Activated naive CD8-positive, alpha-beta T cell treated with anti-CD3 and anti-CD28 coated beads, Interleukin-2, amount 10 ng/mL, durations not matched to agents 7 days and 5 days (primary cell): Measurements from ENCODE around the gene ALPK3. TPM values are rescaled to one million over a fixed set of nuclear protein-coding genes. Genes with fewer than 3 reads are reported as not detected.

Experiments used
- ATAC-seq: fragments of 150-1000 bp; cut with Tn5 transposase; one replicate; pipeline ENCODE4 v1.10.0; 2021; ENCODE audit warnings: low read depth, moderate library complexity
- POLR2A ChIA-PET: fragments of 350-600 bp; sonication (Branson Sonifier 250); formaldehyde crosslinking; loops from one replicate; lab custom pipeline; 2021; ENCODE audit warnings: antibody characterized with exemption; lab: Charles Lee
- DNase-seq: peaks from one replicate; pipeline ENCODE4 v3.0.0; 2021
- H3K27ac Mint-ChIP-seq: one replicate; pipeline ENCODE4 v1.8.0; 2022; ENCODE audit warnings: mild to moderate bottlenecking, mixed read lengths
- H3K27me3 Mint-ChIP-seq: one replicate; pipeline ENCODE4 v1.8.0; 2022; ENCODE audit warnings: mild to moderate bottlenecking, moderate library complexity, mixed read lengths
- H3K36me3 Mint-ChIP-seq: one replicate; pipeline ENCODE4 v1.8.0; 2021; ENCODE audit warnings: mild to moderate bottlenecking, mixed read lengths
- H3K4me1 Mint-ChIP-seq: one replicate; pipeline ENCODE4 v1.8.0; 2021; ENCODE audit warnings: mixed read lengths
- H3K4me3 Mint-ChIP-seq: one replicate; pipeline ENCODE4 v1.8.0; 2022; ENCODE audit warnings: mild to moderate bottlenecking, moderate library complexity, mixed read lengths
- H3K9me3 Mint-ChIP-seq: one replicate; pipeline ENCODE4 v1.8.0; 2021; ENCODE audit warnings: mixed read lengths
- total RNA-seq, 2 experiments: library from RNA; stranded (reverse); gene quantifications; one replicate each; pipeline ENCODE4 v1.2.3, GENCODE V29; 2021

Gene ALPK3
- total RNA-seq, 2 experiments from 2014 or later, result 0.17 to 0.28 TPM

DNA sequence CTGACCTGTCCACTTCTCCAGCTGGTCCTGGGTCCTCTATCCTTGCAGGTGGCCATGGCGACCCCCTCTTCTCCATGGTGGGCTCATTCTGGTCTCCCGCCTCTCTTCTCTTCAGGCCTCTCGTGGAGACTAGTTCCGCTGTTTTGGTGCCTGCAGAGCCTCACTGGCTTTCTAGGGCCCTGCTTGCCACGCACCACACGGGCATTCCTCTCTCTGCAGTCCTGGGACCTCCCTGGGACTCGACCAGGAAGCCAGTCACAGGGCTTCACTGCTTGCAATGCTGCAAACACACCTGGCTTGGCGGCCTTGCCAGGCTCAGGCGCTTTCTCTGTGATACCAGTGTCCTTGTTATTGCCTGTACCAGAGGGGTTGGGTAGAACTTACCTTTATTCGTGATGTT, 76.5 kb downstream of the ALPK3 start:
- Mint-ChIP-seq H3K4me1 (no peaks in the 10 kb centered on the region), H3K9me3 (no peaks in the 10 kb centered on the region), H3K36me3 (no peaks in the 10 kb centered on the region), H3K27ac (no peak overlapping the region), H3K27me3 (peaks cover 13% of the 10 kb centered on the region), H3K4me3 (no peak overlapping the region)
- ATAC-seq (no peak), DNase-seq (no peak)
- POLR2A ChIA-PET, result no interaction called here

GRCh38 chr15:84894736-84895425, 77.7 kb downstream of the ALPK3 start:
- H3K4me3 Mint-ChIP-seq, result no peak overlapping the region
- H3K27me3 Mint-ChIP-seq, result peaks cover 20% of the 10 kb centered on the region
- no peaks in the 10 kb centered on the region for H3K4me1 Mint-ChIP-seq
- no peaks in the 10 kb centered on the region for H3K36me3 Mint-ChIP-seq
- H3K9me3 Mint-ChIP-seq, result no peaks in the 10 kb centered on the region
- H3K27ac Mint-ChIP-seq, result no peak overlapping the region
- no peak for ATAC-seq
- POLR2A ChIA-PET, result interaction anchor here (0.7 kb wide), 1 partner anchor 797 kb away, joined by 5 read pairs; no protein-coding TSS in a partner anchor
- no peak for DNase-seq

DNA sequence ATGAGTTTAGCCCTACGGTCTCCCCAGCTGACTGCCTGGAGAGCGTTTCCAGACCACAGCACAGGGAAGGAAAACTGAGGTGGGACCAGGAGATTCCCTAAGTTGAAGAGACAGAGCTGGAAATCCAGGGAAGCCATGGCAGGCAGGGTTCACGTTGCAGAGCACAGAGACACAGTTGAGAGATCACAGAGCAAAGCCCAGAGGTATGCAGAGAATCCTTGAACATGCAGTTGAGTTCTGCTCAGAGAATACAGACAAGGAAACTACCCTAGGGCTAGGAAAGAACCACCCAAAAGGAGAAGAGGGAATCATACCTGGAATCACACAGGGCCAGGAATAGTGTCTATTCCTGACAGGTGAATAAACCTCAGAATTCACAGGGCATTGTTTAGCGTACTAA, 81.6 kb downstream of the ALPK3 start:
- ATAC-seq (no peak), DNase-seq (no peak)
- Mint-ChIP-seq H3K36me3 (no peaks in the 10 kb centered on the region), H3K27ac (no peak overlapping the region), H3K27me3 (peaks cover 24% of the 10 kb centered on the region), H3K4me1 (no peaks in the 10 kb centered on the region), H3K9me3 (no peaks in the 10 kb centered on the region), H3K4me3 (no peak overlapping the region)
- POLR2A ChIA-PET, result no interaction called here

DNA sequence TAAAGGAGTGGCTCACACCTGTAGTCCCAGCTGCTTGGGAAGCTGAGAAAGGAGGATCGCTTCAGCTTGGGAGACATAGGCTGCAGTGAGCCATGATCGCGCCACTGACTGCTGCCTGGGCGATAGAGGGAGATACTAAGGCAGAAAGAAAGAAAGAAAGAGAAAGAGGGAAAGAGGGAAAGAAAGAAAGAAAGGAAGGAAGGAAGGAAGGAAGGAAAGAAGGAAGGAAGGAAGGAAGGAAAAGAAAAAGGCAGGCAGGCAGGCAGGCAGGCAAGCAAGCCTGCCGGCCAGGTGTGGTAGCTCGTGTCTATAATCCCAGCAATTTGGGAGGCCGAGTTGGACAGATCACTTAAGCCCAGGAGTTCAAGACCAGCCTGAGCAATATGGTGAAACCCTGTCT, 82.6 kb downstream of the ALPK3 start:
- Mint-ChIP-seq H3K4me3 (no peak overlapping the region), H3K27ac (no peak overlapping the region), H3K27me3 (peaks cover 24% of the 10 kb centered on the region), H3K9me3 (no peaks in the 10 kb centered on the region), H3K36me3 (no peaks in the 10 kb centered on the region), H3K4me1 (no peaks in the 10 kb centered on the region)
- ATAC-seq (no peak), DNase-seq (no peak)
- POLR2A ChIA-PET, result no interaction called here

DNA sequence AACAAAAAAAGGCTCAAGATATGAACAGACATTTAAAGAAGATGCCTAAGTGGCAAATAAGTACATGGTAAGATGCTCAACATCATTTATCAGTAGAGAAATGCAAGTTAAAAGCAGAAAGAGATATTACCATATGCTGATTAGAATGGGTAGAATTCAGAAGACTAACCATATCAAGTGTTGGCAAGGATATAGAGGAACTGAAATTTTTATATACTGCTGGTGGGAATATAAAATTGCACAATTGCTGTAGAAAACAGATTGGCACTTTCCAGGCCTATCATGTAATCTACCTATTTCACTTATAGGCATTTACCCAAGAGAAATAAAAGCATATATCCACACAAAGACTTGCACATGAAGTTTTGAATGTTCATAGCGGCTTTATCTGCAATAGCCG, 84.4 kb downstream of the ALPK3 start:
- Mint-ChIP-seq H3K9me3 (no peaks in the 10 kb centered on the region), H3K4me3 (no peak overlapping the region), H3K36me3 (no peaks in the 10 kb centered on the region), H3K4me1 (no peaks in the 10 kb centered on the region), H3K27me3 (peaks cover 21% of the 10 kb centered on the region), H3K27ac (no peak overlapping the region)
- POLR2A ChIA-PET, result no interaction called here
- DNase-seq, result no peak
- no peak for ATAC-seq

- POLR2A ChIA-PET, result no interaction called here
- H3K4me3 Mint-ChIP-seq, result no peak overlapping the region
- H3K36me3 Mint-ChIP-seq, result no peaks in the 10 kb centered on the region
- H3K9me3 Mint-ChIP-seq, result no peaks in the 10 kb centered on the region
- ATAC-seq (no peak), DNase-seq (no peak)
- peaks cover 12% of the 10 kb centered on the region for H3K27me3 Mint-ChIP-seq
- no peaks in the 10 kb centered on the region for H3K4me1 Mint-ChIP-seq
- no peak overlapping the region for H3K27ac Mint-ChIP-seq
Observed at GRCh38 chr15:84903751-84904150, 86.6 kb downstream of the ALPK3 start.

- POLR2A ChIA-PET, result no interaction called here
- Mint-ChIP-seq H3K4me1 (no peaks in the 10 kb centered on the region), H3K36me3 (no peaks in the 10 kb centered on the region), H3K27ac (no peak overlapping the region), H3K27me3 (peaks cover 10% of the 10 kb centered on the region), H3K4me3 (no peak overlapping the region), H3K9me3 (no peaks in the 10 kb centered on the region)
- DNase-seq (no peak), ATAC-seq (no peak)
Observed at GRCh38 chr15:84904419-84904818, 87.3 kb downstream of the ALPK3 start.

DNA sequence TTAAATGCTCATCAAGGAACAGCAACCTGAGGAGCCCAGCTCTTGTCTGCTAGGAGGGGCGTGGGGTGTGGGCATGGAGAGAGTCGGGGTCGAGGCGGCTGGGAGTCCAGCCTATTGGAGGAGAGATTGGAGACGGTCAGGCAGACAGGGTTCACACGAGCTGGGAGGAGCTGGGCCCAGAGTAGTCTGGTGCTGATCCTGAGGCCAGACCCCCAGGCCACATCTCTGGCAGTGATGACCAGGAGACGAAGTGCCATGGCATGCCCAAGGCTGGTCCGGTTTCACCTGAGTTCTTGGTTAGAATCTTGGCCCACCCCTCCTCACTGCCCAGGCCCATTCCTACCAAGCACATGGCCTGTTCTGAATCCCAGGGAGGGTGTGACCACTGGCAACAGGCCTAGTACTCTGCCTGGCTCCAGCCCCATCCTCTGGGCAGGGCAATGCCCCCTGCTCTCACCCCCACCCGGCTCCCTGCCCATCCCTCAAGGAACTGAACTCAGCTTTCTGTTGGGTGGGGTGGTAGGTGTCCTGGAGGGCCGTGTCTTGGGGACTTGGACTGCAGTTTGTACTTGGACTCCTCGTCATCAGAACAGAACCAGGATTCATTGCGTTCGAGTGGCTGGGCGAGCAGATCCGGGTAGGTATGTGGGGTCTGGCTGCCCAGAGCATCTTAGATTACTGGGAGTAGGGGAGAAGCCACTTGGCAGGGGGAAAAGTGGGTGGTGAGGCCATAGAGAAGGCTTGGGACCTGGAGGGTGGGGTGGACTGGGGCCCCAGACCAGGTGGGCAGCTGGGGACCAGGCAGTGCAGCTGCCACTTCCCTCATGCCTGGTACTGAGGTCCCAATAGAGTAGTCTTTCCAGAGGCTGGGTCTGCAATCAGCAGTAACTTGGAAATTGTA, 88.1 kb downstream of the ALPK3 start:
- POLR2A ChIA-PET, result no interaction called here
- Mint-ChIP-seq H3K4me3 (no peak overlapping the region), H3K27me3 (peaks cover 2% of the 10 kb centered on the region), H3K9me3 (no peaks in the 10 kb centered on the region), H3K27ac (no peak overlapping the region), H3K4me1 (no peaks in the 10 kb centered on the region), H3K36me3 (no peaks in the 10 kb centered on the region)
- no peak for ATAC-seq
- DNase-seq, result no peak

- DNase-seq (no peak), ATAC-seq (no peak)
- POLR2A ChIA-PET, result no interaction called here
- no peak overlapping the region for H3K27ac Mint-ChIP-seq
- no peaks in the 10 kb centered on the region for H3K27me3 Mint-ChIP-seq
- H3K36me3 Mint-ChIP-seq, result no peaks in the 10 kb centered on the region
- H3K4me3 Mint-ChIP-seq, result no peak overlapping the region
- no peaks in the 10 kb centered on the region for H3K9me3 Mint-ChIP-seq
- peaks cover 9% of the 10 kb centered on the region for H3K4me1 Mint-ChIP-seq
Observed at GRCh38 chr15:84907731-84908130, 90.6 kb downstream of the ALPK3 start.

DNA sequence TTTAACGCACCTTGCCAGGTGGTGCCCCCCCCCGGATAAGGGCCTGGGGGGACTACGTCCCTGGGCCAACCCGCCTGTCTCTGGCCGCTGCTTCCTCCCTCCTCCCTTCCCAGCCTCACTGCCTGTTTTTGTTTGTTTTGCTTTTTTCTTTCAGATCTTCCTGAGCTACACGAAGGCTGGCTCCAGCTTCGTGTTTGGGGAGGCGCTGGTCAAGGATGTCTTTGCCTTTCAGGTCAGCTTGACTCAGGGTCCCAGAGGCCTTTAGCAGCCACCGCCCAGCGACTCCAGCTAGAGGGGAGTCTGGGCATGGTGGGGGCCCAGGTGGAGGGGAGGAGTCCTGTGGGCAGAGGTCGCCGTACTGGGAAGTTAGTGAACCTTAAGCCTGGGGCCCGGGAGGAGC, 91.4 kb downstream of the ALPK3 start:
- POLR2A ChIA-PET, result no interaction called here
- Mint-ChIP-seq H3K27me3 (no peaks in the 10 kb centered on the region), H3K36me3 (no peaks in the 10 kb centered on the region), H3K9me3 (no peaks in the 10 kb centered on the region), H3K4me3 (no peak overlapping the region), H3K27ac (no peak overlapping the region), H3K4me1 (peaks cover 9% of the 10 kb centered on the region)
- ATAC-seq (no peak), DNase-seq (no peak)

- Mint-ChIP-seq H3K27me3 (no peaks in the 10 kb centered on the region), H3K4me3 (no peak overlapping the region), H3K4me1 (peaks cover 9% of the 10 kb centered on the region), H3K9me3 (no peaks in the 10 kb centered on the region), H3K27ac (no peak overlapping the region), H3K36me3 (no peaks in the 10 kb centered on the region)
- no peak for ATAC-seq
- no peak for DNase-seq
- POLR2A ChIA-PET, result no interaction called here
Observed at GRCh38 chr15:84909029-84909428, 91.9 kb downstream of the ALPK3 start.

DNA sequence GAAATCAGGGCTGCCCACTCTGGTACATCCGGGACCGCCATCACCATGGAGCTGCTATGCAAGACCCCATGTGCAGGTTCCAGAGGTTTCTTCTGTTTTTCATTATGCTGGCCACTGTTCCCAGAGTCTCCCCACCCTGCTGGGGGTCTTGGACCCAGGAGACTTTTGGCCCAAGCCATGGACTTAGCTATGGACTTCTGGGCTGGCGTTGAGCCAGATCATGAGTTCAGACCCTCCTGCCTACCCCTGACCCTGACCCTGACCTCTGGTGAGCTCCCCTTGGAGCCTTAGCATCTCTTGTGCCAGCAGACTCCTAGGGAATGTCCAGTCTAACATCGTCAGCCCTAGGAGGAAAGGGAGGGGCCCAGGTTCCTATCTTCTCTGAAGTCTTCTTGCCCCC, 92.6 kb downstream of the ALPK3 start:
- DNase-seq, result no peak
- Mint-ChIP-seq H3K4me1 (peaks cover 12% of the 10 kb centered on the region), H3K4me3 (no peak overlapping the region), H3K27ac (no peak overlapping the region), H3K36me3 (peaks cover under 1% of the 10 kb centered on the region), H3K9me3 (no peaks in the 10 kb centered on the region), H3K27me3 (no peaks in the 10 kb centered on the region)
- POLR2A ChIA-PET, result no interaction called here
- ATAC-seq, result no peak

DNA sequence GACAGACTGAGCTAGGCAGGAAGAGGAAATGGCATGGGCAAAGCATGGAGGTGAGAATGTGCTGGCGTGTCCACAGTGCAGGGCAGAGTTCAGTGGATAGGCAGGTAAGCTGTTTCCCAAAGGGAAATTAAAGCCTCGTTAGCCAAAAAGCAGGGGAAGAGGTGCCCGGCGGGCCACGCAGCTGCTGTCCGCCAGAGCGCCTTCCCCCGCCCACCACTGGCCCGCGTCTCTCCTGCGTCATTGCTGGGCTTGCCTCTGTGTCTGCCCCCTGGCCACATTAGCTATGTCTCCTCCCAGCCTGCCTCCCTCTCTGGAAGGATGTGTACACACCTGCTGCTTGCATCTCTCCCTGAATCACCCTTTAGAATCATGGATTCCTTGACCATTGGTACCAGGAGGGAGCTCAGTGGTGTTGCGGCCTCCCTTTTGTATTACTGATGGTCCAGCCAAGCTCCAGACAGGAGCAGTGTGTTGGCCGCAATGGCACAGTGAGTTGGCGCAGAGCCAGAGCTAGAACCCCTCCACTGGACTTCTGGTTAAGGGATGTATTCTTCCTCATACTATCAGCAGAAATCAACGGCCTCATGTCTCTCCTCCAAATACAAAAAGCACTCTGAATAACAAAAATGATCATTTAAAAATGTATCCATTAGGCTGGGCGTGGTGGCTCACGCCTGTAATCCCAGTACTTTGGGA, 93.9 kb downstream of the ALPK3 start:
- Mint-ChIP-seq H3K36me3 (peaks cover 2% of the 10 kb centered on the region), H3K27ac (no peak overlapping the region), H3K27me3 (no peaks in the 10 kb centered on the region), H3K4me1 (peaks cover 20% of the 10 kb centered on the region), H3K4me3 (no peak overlapping the region), H3K9me3 (no peaks in the 10 kb centered on the region)
- ATAC-seq, result no peak
- DNase-seq, result no peak
- POLR2A ChIA-PET, result no interaction called here
